GM21786 (cell line): Measurements from ENCODE around the gene FAM114A2.
"Not testable (repeated sequence)": the region's sequence is repeated elsewhere in the genome, so short reads cannot be mapped to it uniquely, and the experiment has no call there.

ENCODE experiments used
- ATAC-seq: cut with Tn5 transposase; IDR thresholded peaks from one replicate; pipeline ENCODE4 v1.9.1; 2021; ENCODE audit not compliant: unreplicated experiment

The FAM114A2 gene

GRCh38 chr5:154038707-154039457 is at the start of gene FAM114A2, which contains the start of gene MFAP3:
Gene FAM114A2, minus strand, starts transcription at chr5:154038910. Its CDS starts 3,957 bp downstream, at chr5:154034953.
Gene MFAP3, plus strand, starts transcription at chr5:154038967. Its CDS starts 10,756 bp downstream, at chr5:154049723.
- peak; percentile 97 for ATAC-seq

- ATAC-seq, result no peak
These were observed 48.5 kb upstream of the FAM114A2 start for GRCh38 chr5:154087260-154087659.

GRCh38 chr5:154086641-154087040 is 47.9 kb upstream of the FAM114A2 start:
- ATAC-seq, result no peak

GRCh38 chr5:154086146-154086545 is 47.4 kb upstream of the FAM114A2 start:
- ATAC-seq, result no peak

- ATAC-seq, result no peak
These were observed 45.4 kb upstream of the FAM114A2 start for GRCh38 chr5:154084062-154084639.

- ATAC-seq, result no peak
These were observed 42.5 kb upstream of the FAM114A2 start for GRCh38 chr5:154081246-154081645.

- ATAC-seq, result no peak
These were observed 39.6 kb upstream of the FAM114A2 start for GRCh38 chr5:154078272-154078671.

- no peak for ATAC-seq
These were observed 39.0 kb upstream of the FAM114A2 start for GRCh38 chr5:154077696-154078095.

- no peak for ATAC-seq
These were observed 37.7 kb upstream of the FAM114A2 start for GRCh38 chr5:154076240-154076922.

- ATAC-seq, result peak; percentile 96
These were observed 33.9 kb upstream of the FAM114A2 start for GRCh38 chr5:154072414-154073171.

GRCh38 chr5:154071799-154072413 is 33.2 kb upstream of the FAM114A2 start:
- peak; percentile 20 for ATAC-seq

- ATAC-seq, result not testable (repeated sequence)
These were observed 31.1 kb upstream of the FAM114A2 start for GRCh38 chr5:154069854-154070253.

GRCh38 chr5:154065971-154066370 is 27.3 kb upstream of the FAM114A2 start:
- no peak for ATAC-seq

GRCh38 chr5:154063372-154063771 is 24.7 kb upstream of the FAM114A2 start:
- no peak for ATAC-seq

- no peak for ATAC-seq
These were observed 21.9 kb upstream of the FAM114A2 start for GRCh38 chr5:154060606-154061005.

- no peak for ATAC-seq
These were observed 20.9 kb upstream of the FAM114A2 start for GRCh38 chr5:154059583-154059982.

GRCh38 chr5:154059039-154059430 is 20.3 kb upstream of the FAM114A2 start:
- peak; percentile 44 for ATAC-seq

- ATAC-seq, result peak; percentile 66
These were observed 19.6 kb upstream of the FAM114A2 start for GRCh38 chr5:154058055-154059038.

GRCh38 chr5:154055201-154055600 is 16.5 kb upstream of the FAM114A2 start:
- no peak for ATAC-seq

- no peak for ATAC-seq
These were observed 14.8 kb upstream of the FAM114A2 start for GRCh38 chr5:154053468-154053867.
